Measurements from ENCODE around the gene SORCS1. TPM values are rescaled to one million over a fixed set of nuclear protein-coding genes. Genes with fewer than 3 reads are reported as not detected.

SORCS1 gene
- total RNA-seq, 1 experiment from 2014 or later = not detected

GRCh38 chr10:107152087-107152486, 12.4 kb downstream of the SORCS1 start:
- H3K36me3 ChIP-seq (ENCODE audit: control insufficient read depth in 1 of 2, insufficient read depth in 2 of 2, low read length in 2 of 2) = no peaks in the 10 kb centered on the region
- no peaks in the 10 kb centered on the region for H3K4me1 ChIP-seq (ENCODE audit: control insufficient read depth in 1 of 2, insufficient read depth in 2 of 2, low read length in 2 of 2)
- CTCF ChIA-PET = no interaction called here
- no peak overlapping the region for H3K4me3 ChIP-seq (replicated peaks in 1 of 2; ENCODE audit: low read depth in 1 of 2, low read length in 2 of 2)
- no peak overlapping the region for H3K9ac ChIP-seq (ENCODE audit: low read length)
- no peak overlapping the region for H3K27ac ChIP-seq (ENCODE audit: low read depth, low read length)
- intact Hi-C loops (cut with micrococcal nuclease) = no loop called here
- ATAC-seq (no peak), DNase-seq (ENCODE audit: low read depth, low spot score) (no peak)
- peaks cover 46 to 57% of the 10 kb centered on the region in 2 experiments; a peak in 2 of 4 replicates for H3K9me3 ChIP-seq (ENCODE audit: control insufficient read depth in 1 of 2, insufficient read depth in 1 of 2, low read depth in 1 of 2, low read length in 2 of 2)
- POLR2A ChIA-PET = no interaction called here
- H3K27me3 ChIP-seq (ENCODE audit: insufficient read depth, low read length) = no peaks in the 10 kb centered on the region
- H3K9me2 ChIP-seq (ENCODE audit: insufficient read depth) = no peaks in the 10 kb centered on the region
- RAD21 ChIA-PET (ENCODE audit: low non-redundant PET in 1 of 2, low total read pairs in 2 of 2, uncharacterized antibody in 2 of 2, unreplicated experiment in 2 of 2) = no interaction called here
- no peak overlapping the region for H2AFZ ChIP-seq (ENCODE audit: low read depth, low read length, poor library complexity, severe bottlenecking)
- H4K20me1 ChIP-seq (ENCODE audit: insufficient read depth) = no peaks in the 10 kb centered on the region
- H3K4me2 ChIP-seq (ENCODE audit: low read length) = no peak overlapping the region
- BruUV-seq (replicated peaks) = no TSS peak
- no peaks in the 10 kb centered on the region for H3K79me2 ChIP-seq (ENCODE audit: insufficient read depth, low read length)
- TF ChIP-seq POLR2AphosphoS5 (IDR thresholded peaks at IDR 0.05; ENCODE audit: low read depth, low read length) (no peak), SIN3A (IDR thresholded peaks at IDR 0.05; ENCODE audit: low read depth) (no peak), ZBTB33 (IDR thresholded peaks at IDR 0.05; ENCODE audit: extremely low read depth, insufficient replicate concordance, low read length) (no peak), YY1 (IDR thresholded peaks at IDR 0.05; ENCODE audit: extremely low read depth, insufficient replicate concordance, low read depth, low read length) (no peak), REST (IDR thresholded peaks at IDR 0.05; ENCODE audit: low read depth) (no peak)

Data from HCT116 (cell line).